Measurements from ENCODE around the gene CABLES1.
"Not testable (repeated sequence)": the region's sequence is repeated elsewhere in the genome, so short reads cannot be mapped to it uniquely, and the experiment has no call there.

CABLES1 gene
- total RNA-seq: 0.87 to 18.8 reads per million in 2 donors

- no peak for DNase-seq
Measured at GRCh38 chr18:23134780-23135549, at the start of gene CABLES1. Gene CABLES1 (plus strand): TSS chr18:23135485. CDS start chr18:23135763, 278 bp downstream.

- DNase-seq: no peak
Measured at GRCh38 chr18:23087352-23087751, 47.9 kb upstream of the CABLES1 start.

GRCh38 chr18:23088310-23088709 lies 47.0 kb upstream of the CABLES1 start:
- DNase-seq: no peak

- not testable (repeated sequence) for DNase-seq
Measured at GRCh38 chr18:23091017-23091993, 44.0 kb upstream of the CABLES1 start.

- DNase-seq: no peak
Measured at GRCh38 chr18:23092121-23092520, 43.2 kb upstream of the CABLES1 start.

GRCh38 chr18:23093130-23093529 lies 42.2 kb upstream of the CABLES1 start:
- not testable (repeated sequence) for DNase-seq

GRCh38 chr18:23093772-23094171 lies 41.5 kb upstream of the CABLES1 start:
- DNase-seq: no peak

- no peak for DNase-seq
Measured at GRCh38 chr18:23094411-23095190, 40.7 kb upstream of the CABLES1 start.

- no peak for DNase-seq
Measured at GRCh38 chr18:23095463-23095862, 39.8 kb upstream of the CABLES1 start.

- DNase-seq: not testable (repeated sequence)
Measured at GRCh38 chr18:23097016-23097415, 38.3 kb upstream of the CABLES1 start.

- no peak for DNase-seq
Measured at GRCh38 chr18:23099621-23100020, 35.7 kb upstream of the CABLES1 start.

- no peak for DNase-seq
Measured at GRCh38 chr18:23101861-23102432, 33.3 kb upstream of the CABLES1 start.

GRCh38 chr18:23102493-23103261 lies 32.6 kb upstream of the CABLES1 start:
- DNase-seq: no peak

GRCh38 chr18:23103449-23103848 lies 31.8 kb upstream of the CABLES1 start:
- no peak for DNase-seq

GRCh38 chr18:23105030-23105429 lies 30.3 kb upstream of the CABLES1 start:
- no peak for DNase-seq

GRCh38 chr18:23105581-23106219 lies 29.6 kb upstream of the CABLES1 start:
- DNase-seq: no peak

- no peak for DNase-seq
Measured at GRCh38 chr18:23106575-23106974, 28.7 kb upstream of the CABLES1 start.

- no peak for DNase-seq
Measured at GRCh38 chr18:23107718-23108117, 27.6 kb upstream of the CABLES1 start.

- DNase-seq: no peak
Measured at GRCh38 chr18:23108496-23108895, 26.8 kb upstream of the CABLES1 start.

GRCh38 chr18:23109163-23109562 lies 26.1 kb upstream of the CABLES1 start:
- not testable (repeated sequence) for DNase-seq

GRCh38 chr18:23113576-23113975 lies 21.7 kb upstream of the CABLES1 start:
- DNase-seq: no peak
